WI38 (cell line): ENCODE measurements around the gene CFAP107.

Experiments used
- H3K4me3 ChIP-seq: 2 replicates; pipeline ENCODE4 v1.5.1; 2011; ENCODE audit warnings: low read depth, mild to moderate bottlenecking, control low read depth, low read length
- TF ChIP-seq, protein P1 (sequence below): IDR thresholded peaks from 2 replicates; pipeline ENCODE4 v1.5.1; 2012; ENCODE audit warnings: low read depth, mild to moderate bottlenecking, control low read depth, low read length

The CFAP107 gene

DNA sequence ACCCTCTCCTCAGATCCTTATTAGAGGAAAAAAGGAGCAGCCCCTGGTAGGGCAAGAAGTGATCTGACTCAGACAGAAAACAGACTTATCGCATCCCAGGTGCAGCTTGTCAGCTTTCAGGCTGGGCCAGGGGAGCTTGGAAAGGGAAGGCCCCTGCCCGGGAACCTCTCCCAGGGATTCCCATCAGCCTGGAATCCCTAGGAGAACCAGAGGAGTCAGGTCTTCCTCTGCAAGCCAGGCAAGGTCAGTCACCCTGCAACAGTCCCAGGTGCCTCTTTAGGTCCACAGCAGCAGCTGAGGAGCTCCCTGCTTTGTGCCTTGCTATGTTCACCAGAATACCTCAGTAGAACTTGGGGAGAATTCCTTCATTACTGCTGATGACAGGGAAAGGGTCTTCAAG, 24.6 kb downstream of the CFAP107 start:
- no peak overlapping the region for H3K4me3 ChIP-seq
- TF ChIP-seq, protein P1, sequence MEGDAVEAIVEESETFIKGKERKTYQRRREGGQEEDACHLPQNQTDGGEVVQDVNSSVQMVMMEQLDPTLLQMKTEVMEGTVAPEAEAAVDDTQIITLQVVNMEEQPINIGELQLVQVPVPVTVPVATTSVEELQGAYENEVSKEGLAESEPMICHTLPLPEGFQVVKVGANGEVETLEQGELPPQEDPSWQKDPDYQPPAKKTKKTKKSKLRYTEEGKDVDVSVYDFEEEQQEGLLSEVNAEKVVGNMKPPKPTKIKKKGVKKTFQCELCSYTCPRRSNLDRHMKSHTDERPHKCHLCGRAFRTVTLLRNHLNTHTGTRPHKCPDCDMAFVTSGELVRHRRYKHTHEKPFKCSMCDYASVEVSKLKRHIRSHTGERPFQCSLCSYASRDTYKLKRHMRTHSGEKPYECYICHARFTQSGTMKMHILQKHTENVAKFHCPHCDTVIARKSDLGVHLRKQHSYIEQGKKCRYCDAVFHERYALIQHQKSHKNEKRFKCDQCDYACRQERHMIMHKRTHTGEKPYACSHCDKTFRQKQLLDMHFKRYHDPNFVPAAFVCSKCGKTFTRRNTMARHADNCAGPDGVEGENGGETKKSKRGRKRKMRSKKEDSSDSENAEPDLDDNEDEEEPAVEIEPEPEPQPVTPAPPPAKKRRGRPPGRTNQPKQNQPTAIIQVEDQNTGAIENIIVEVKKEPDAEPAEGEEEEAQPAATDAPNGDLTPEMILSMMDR, result no peak

DNA sequence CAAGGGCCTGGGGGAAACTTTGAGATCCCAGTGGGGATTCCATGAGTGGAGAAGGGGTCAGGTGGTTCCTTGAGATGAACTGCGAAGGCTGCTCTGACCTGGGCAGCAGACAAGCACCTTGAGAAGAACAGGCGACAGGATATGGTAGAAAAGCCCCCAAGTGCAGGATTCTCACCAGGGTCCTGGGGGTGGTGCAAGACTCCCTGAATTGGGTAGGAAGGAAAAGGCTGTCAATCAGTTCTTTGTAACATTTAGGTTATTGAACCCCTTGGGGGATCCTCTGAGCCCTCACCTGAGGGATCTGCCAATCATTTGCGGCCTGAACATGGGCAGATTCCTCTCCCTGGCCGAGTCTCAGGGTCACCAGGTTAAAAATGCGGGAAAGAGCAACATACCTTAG, 25.2 kb downstream of the CFAP107 start:
- TF ChIP-seq, protein P1, result no peak
- H3K4me3 ChIP-seq, result no peak overlapping the region

DNA sequence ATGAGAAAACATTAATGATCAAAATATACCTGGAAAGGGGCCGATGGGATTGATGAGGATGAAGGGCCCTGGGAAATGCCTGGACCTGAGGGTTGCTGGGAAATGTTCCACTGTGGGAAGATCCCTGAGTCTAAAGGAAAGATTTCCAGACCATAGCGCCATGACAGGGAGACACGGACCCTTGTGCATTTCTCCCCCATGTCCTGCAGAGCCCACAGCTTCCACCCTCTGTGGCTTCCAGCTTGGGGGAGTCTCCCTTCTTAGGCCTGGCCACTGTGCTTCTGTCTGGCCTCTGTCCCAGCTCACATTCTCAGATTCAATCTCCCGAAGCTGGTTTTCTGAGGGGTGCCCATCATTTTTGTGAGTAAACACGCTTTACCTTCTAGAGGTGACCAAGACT, 26.5 kb downstream of the CFAP107 start:
- TF ChIP-seq, protein P1, result no peak
- H3K4me3 ChIP-seq, result no peak overlapping the region

DNA sequence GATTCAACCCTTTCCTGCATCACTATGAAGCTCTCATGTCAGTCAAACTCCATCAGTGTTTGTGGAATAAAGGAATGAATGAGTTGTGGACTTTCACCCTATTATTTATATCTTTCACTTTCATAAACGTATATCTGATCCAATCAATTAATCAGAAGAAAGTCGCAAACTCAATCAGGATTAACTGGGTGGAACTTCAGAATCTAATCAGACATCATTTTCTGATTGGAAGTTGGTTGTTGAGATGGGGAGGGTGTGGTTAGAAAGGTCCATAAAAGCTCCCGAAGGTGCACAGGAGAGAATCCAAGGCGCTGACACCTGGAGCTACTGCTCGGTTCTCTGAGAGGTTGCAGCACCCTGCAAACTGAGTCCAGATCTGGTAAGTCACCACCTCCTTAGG, 27.4 kb downstream of the CFAP107 start, which contains the start of gene PRAMEF12:
Gene PRAMEF12, plus strand, starts transcription at position 301 of the 400 bp plus-strand sequence. CDS start 1,130 bp downstream, outside the sequence.
- TF ChIP-seq, protein P1, result no peak
- no peak within 1 kb of the TSS for H3K4me3 ChIP-seq

DNA sequence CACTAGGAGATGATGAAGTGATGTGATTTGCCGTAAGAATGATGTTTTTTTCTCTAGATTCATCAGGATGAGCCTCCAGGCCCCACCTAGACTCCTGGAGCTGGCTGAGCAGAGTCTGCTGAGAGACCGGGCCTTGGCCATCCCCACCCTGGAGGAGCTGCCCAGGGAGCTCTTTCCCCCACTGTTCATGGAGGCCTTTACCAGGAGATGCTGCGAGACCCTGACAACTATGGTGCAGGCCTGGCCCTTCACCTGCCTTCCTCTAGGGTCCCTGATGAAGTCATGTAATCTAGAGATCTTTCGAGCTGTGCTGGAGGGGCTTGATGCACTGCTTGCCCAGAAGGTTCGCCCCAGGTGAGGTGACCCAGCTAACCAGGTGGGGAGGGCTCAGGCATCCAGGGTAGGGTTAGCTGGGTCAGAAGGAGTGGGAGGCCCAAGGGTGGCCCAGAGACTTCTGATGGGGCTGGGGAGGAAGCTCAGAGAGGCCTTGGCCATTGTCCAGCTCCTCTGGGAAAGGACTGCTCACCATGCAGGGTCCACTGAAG, 28.9 kb downstream of the CFAP107 start:
- H3K4me3 ChIP-seq, result no peak overlapping the region
- TF ChIP-seq, protein P1, result no peak

DNA sequence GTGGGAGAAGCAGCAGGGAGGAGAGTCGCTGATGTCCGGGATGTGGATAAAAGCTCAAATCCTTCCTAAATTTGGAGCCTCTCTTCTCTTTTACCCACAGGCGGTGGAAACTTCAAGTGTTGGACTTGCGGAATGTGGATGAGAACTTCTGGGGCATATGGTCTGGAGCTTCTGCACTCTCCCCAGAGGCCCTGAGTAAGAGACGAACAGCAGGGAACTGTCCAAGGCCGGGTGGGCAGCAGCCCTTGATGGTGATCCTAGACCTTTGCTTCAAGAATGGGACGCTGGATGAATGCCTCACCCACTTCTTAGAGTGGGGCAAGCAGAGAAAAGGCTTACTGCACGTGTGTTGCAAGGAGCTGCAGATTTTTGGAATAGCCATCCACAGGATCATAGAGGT, 29.4 kb downstream of the CFAP107 start:
- TF ChIP-seq, protein P1, result no peak
- no peak overlapping the region for H3K4me3 ChIP-seq

DNA sequence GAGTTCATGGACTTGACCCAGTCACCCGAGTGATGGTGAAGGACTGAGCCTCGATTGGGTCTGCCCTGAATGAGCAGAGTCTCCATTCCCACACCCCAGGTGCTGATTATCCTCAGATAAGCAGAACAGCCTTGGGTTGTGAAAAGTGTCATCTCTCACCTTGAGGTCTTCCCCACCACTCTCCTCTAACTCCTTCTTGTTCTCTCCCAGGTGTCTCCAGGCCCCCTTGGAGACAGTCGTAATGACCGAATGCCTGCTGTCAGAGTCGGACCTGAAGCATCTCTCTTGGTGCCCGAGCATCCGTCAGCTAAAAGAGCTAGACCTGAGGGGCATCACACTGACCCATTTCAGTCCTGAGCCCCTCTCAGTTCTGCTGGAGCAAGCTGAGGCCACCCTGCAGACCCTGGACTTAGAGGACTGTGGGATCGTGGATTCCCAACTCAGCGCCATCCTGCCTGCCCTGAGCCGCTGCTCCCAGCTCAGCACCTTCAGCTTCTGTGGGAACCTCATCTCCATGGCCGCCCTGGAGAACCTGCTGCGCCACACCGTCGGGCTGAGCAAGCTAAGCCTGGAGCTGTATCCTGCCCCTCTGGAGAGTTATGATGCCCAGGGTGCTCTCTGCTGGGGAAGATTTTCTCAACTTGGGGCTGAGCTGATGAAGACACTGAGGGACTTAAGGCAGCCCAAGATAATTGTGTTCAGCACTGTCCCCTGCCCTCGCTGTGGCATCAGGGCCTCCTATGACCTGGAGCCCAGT, 31.0 kb downstream of the CFAP107 start:
- H3K4me3 ChIP-seq, result no peak overlapping the region
- TF ChIP-seq, protein P1, result no peak
